ENCODE data around the gene METRNL. TPM values are rescaled to one million over a fixed set of nuclear protein-coding genes. Genes with fewer than 3 reads are reported as not detected.

Gene METRNL
- total RNA-seq, 1 donor from 2014 or later: 47.1 TPM

- Mint-ChIP-seq H3K4me1 (ENCODE audit: low read depth, unreplicated experiment) (no peaks in the 10 kb centered on the region), H3K4me3 (ENCODE audit: unreplicated experiment) (no peak overlapping the region), H3K27me3 (ENCODE audit: unreplicated experiment) (peaks cover 2% of the 10 kb centered on the region), H3K27ac (ENCODE audit: unreplicated experiment) (no peak overlapping the region), H3K36me3 (ENCODE audit: unreplicated experiment) (peaks cover 14% of the 10 kb centered on the region), H3K9me3 (ENCODE audit: unreplicated experiment) (peaks cover 2% of the 10 kb centered on the region)
- DNase-seq: no peak
- TF ChIP-seq CTCF (IDR thresholded peaks at IDR 0.05; ENCODE audit: partially characterized antibody, unreplicated experiment): no peak
Measured at GRCh38 chr17:83034525-83034924, 44.9 kb upstream of the METRNL start.

- Mint-ChIP-seq H3K4me3 (ENCODE audit: unreplicated experiment) (no peak overlapping the region), H3K9me3 (ENCODE audit: unreplicated experiment) (peaks cover 4% of the 10 kb centered on the region), H3K27ac (ENCODE audit: unreplicated experiment) (no peak overlapping the region), H3K27me3 (ENCODE audit: unreplicated experiment) (peaks cover 2% of the 10 kb centered on the region), H3K36me3 (ENCODE audit: unreplicated experiment) (peaks cover 8% of the 10 kb centered on the region), H3K4me1 (ENCODE audit: low read depth, unreplicated experiment) (no peaks in the 10 kb centered on the region)
- TF ChIP-seq CTCF (IDR thresholded peaks at IDR 0.05; ENCODE audit: partially characterized antibody, unreplicated experiment): no peak
- DNase-seq: no peak
Measured at GRCh38 chr17:83035722-83036121, 43.7 kb upstream of the METRNL start.

GRCh38 chr17:83036193-83036592 is 43.2 kb upstream of the METRNL start:
- no peaks in the 10 kb centered on the region for H3K4me1 Mint-ChIP-seq (ENCODE audit: low read depth, unreplicated experiment)
- H3K36me3 Mint-ChIP-seq (ENCODE audit: unreplicated experiment): peaks cover 12% of the 10 kb centered on the region
- H3K27ac Mint-ChIP-seq (ENCODE audit: unreplicated experiment): no peak overlapping the region
- peaks cover 2% of the 10 kb centered on the region for H3K27me3 Mint-ChIP-seq (ENCODE audit: unreplicated experiment)
- no peak for TF ChIP-seq CTCF (IDR thresholded peaks at IDR 0.05; ENCODE audit: partially characterized antibody, unreplicated experiment)
- no peak overlapping the region for H3K4me3 Mint-ChIP-seq (ENCODE audit: unreplicated experiment)
- no peak for DNase-seq
- H3K9me3 Mint-ChIP-seq (ENCODE audit: unreplicated experiment): peaks cover 6% of the 10 kb centered on the region

- peaks cover 9% of the 10 kb centered on the region for H3K9me3 Mint-ChIP-seq (ENCODE audit: unreplicated experiment)
- peaks cover 2% of the 10 kb centered on the region for H3K27me3 Mint-ChIP-seq (ENCODE audit: unreplicated experiment)
- H3K4me1 Mint-ChIP-seq (ENCODE audit: low read depth, unreplicated experiment): no peaks in the 10 kb centered on the region
- no peak overlapping the region for H3K4me3 Mint-ChIP-seq (ENCODE audit: unreplicated experiment)
- no peak for TF ChIP-seq CTCF (IDR thresholded peaks at IDR 0.05; ENCODE audit: partially characterized antibody, unreplicated experiment)
- H3K36me3 Mint-ChIP-seq (ENCODE audit: unreplicated experiment): peaks cover 17% of the 10 kb centered on the region
- DNase-seq: no peak
- no peak overlapping the region for H3K27ac Mint-ChIP-seq (ENCODE audit: unreplicated experiment)
Measured at GRCh38 chr17:83036666-83037065, 42.7 kb upstream of the METRNL start.

- Mint-ChIP-seq H3K36me3 (ENCODE audit: unreplicated experiment) (peaks cover 20% of the 10 kb centered on the region), H3K4me1 (ENCODE audit: low read depth, unreplicated experiment) (no peaks in the 10 kb centered on the region), H3K9me3 (ENCODE audit: unreplicated experiment) (peaks cover 10% of the 10 kb centered on the region), H3K4me3 (ENCODE audit: unreplicated experiment) (no peak overlapping the region), H3K27ac (ENCODE audit: unreplicated experiment) (no peak overlapping the region), H3K27me3 (ENCODE audit: unreplicated experiment) (peaks cover 2% of the 10 kb centered on the region)
- TF ChIP-seq CTCF (IDR thresholded peaks at IDR 0.05; ENCODE audit: partially characterized antibody, unreplicated experiment): no peak
- DNase-seq: no peak
Measured at GRCh38 chr17:83037084-83037873, 42.1 kb upstream of the METRNL start.

Data from glutamatergic neuron (in vitro differentiated cells).